HCT116 (cell line): ENCODE measurements around the gene SLC40A1. TPM values are rescaled to one million over a fixed set of nuclear protein-coding genes. Genes with fewer than 3 reads are reported as not detected.

Experiments used
- ATAC-seq: fragments of 200-7000 bp; cut with Tn5 transposase; 2 replicates; pipeline ENCODE4 v1.9.1; 2020; ENCODE audit warnings: mild to moderate bottlenecking, moderate library complexity
- BruUV-seq: library from RNA; stranded (reverse); fragments of 400-500 nt; replicated peaks from 2 replicates; lab custom pipeline; 2021; lab: Mats Ljungman, UMichigan
- CTCF ChIA-PET: fragments of 300-600 bp; sonication (Branson Sonifier 250); formaldehyde crosslinking; loops from one replicate; lab custom pipeline; 2021; ENCODE audit warnings: antibody characterized with exemption; lab: Charles Lee
- POLR2A ChIA-PET: fragments of 300-600, 350-600 bp; sonication (Branson Sonifier 250); formaldehyde crosslinking; loops from one replicate; lab custom pipeline; 2021; ENCODE audit warnings: antibody characterized with exemption; lab: Charles Lee
- RAD21 ChIA-PET, 2 experiments: fragments of 300-600 bp; sonication (Branson Sonifier 250); formaldehyde crosslinking; loops; one replicate each; lab custom pipeline; 2023; ENCODE audit warnings: low total read pairs in 2 of 2; ENCODE audit not compliant: uncharacterized antibody in 2 of 2, unreplicated experiment in 2 of 2, low non-redundant PET in 1 of 2; lab: Charles Lee
- DNase-seq: peaks from one replicate; pipeline ENCODE4 v3.0.0-alpha.2; 2010; ENCODE audit warnings: low read depth, low spot score
- H2AFZ ChIP-seq: fragments of 200-600 bp; shearing (Covaris generic), sonication (generic); 2 replicates; pipeline ENCODE4 v1.6.1; 2017; ENCODE audit warnings: low read depth, mixed run types, mixed read lengths, antibody characterized with exemption, low read length; ENCODE audit not compliant: poor library complexity, severe bottlenecking
- H3K27ac ChIP-seq: 2 replicates; pipeline ENCODE4 v1.5.1; 2012; ENCODE audit warnings: low read depth, low read length
- H3K27me3 ChIP-seq: fragments of 200-600 bp; sonication (generic); 2 replicates; pipeline ENCODE4 v1.6.1; 2016; ENCODE audit warnings: mixed run types, low read length, mixed read lengths; ENCODE audit not compliant: insufficient read depth
- H3K36me3 ChIP-seq, 2 experiments: fragments of 200-500 bp in 1 of 2; fragments of 200-600 bp in 1 of 2; sonication (Bioruptor generic) in 1 of 2; sonication (generic) in 1 of 2; 2 replicates each; pipeline versions ENCODE4 v1.5.1 to v1.6.1; 2014 to 2016; ENCODE audit warnings: low read length in 2 of 2, inconsistent platforms in 1 of 2, mixed read lengths in 1 of 2, mixed run types in 1 of 2; ENCODE audit not compliant: insufficient read depth in 2 of 2, control insufficient read depth in 1 of 2
- H3K4me1 ChIP-seq, 2 experiments: fragments of 200-600 bp in 1 of 2; sonication (generic) in 1 of 2; 2 replicates each; pipeline versions ENCODE4 v1.5.1 to v1.6.1; 2012 to 2017; ENCODE audit warnings: low read length in 2 of 2, inconsistent platforms in 1 of 2, mild to moderate bottlenecking in 1 of 2, mixed read lengths in 1 of 2, mixed run types in 1 of 2, moderate library complexity in 1 of 2; ENCODE audit not compliant: insufficient read depth in 2 of 2, control insufficient read depth in 1 of 2
- H3K4me2 ChIP-seq: fragments of 200-600 bp; sonication (generic); 2 replicates; pipeline ENCODE4 v1.6.1; 2017; ENCODE audit warnings: mixed run types, low read length, mixed read lengths
- H3K4me3 ChIP-seq, 2 experiments: fragments of 200-600 bp in 1 of 2; sonication (generic) in 1 of 2; replicated peaks in 1 of 2; 2 replicates each; pipeline ENCODE4 v1.5.1; 2011 to 2016; ENCODE audit warnings: low read length in 2 of 2, control low read depth in 1 of 2, low read depth in 1 of 2, mild to moderate bottlenecking in 1 of 2, mixed read lengths in 1 of 2, mixed run types in 1 of 2
- H3K79me2 ChIP-seq: fragments of 200-600 bp; sonication (generic); 2 replicates; pipeline ENCODE4 v1.6.1; 2017; ENCODE audit warnings: mild to moderate bottlenecking, mixed run types, low read length, moderate library complexity, mixed read lengths; ENCODE audit not compliant: insufficient read depth
- H3K9ac ChIP-seq: fragments of 200-600 bp; sonication (generic); 2 replicates; pipeline ENCODE4 v1.6.1; 2016; ENCODE audit warnings: low read length, mixed read lengths
- H3K9me2 ChIP-seq: fragments of 200-600 bp; sonication (generic), shearing (Covaris generic); 2 replicates; pipeline ENCODE4 v1.6.1; 2017; ENCODE audit warnings: mixed run types, mild to moderate bottlenecking, moderate library complexity; ENCODE audit not compliant: insufficient read depth
- H3K9me3 ChIP-seq, 2 experiments: fragments of 200-500 bp in 1 of 2; fragments of 200-600 bp in 1 of 2; sonication (Bioruptor generic) in 1 of 2; sonication (generic) in 1 of 2; 2 replicates each; pipeline ENCODE4 v1.6.1; 2014 to 2017; ENCODE audit warnings: low read length in 2 of 2, mixed read lengths in 2 of 2, inconsistent platforms in 1 of 2, low read depth in 1 of 2, mild to moderate bottlenecking in 1 of 2, mixed run types in 1 of 2, moderate library complexity in 1 of 2; ENCODE audit not compliant: control insufficient read depth in 1 of 2, insufficient read depth in 1 of 2
- H4K20me1 ChIP-seq: fragments of 200-600 bp; sonication (generic), shearing (Covaris generic); 2 replicates; pipeline ENCODE4 v1.6.1; 2017; ENCODE audit warnings: mixed run types, mild to moderate bottlenecking, moderate library complexity; ENCODE audit not compliant: insufficient read depth
- EGR1 ChIP-seq: IDR thresholded peaks from 2 replicates; pipeline ENCODE4 v1.6.1; 2012; ENCODE audit warnings: low read depth
- ELF1 ChIP-seq: IDR thresholded peaks from 2 replicates; pipeline ENCODE4 v1.6.1; 2012; ENCODE audit warnings: low read depth, borderline replicate concordance
- FOSL1 ChIP-seq: IDR thresholded peaks from 2 replicates; pipeline ENCODE4 v1.6.1; 2012; ENCODE audit warnings: low read depth
- RAD21 ChIP-seq: IDR thresholded peaks from 2 replicates; pipeline ENCODE4 v1.6.1; 2012; ENCODE audit warnings: low read depth, mild to moderate bottlenecking
- SRF ChIP-seq: IDR thresholded peaks from 2 replicates; pipeline ENCODE4 v1.6.1; 2012; ENCODE audit warnings: low read depth
- TCF7L2 ChIP-seq: IDR thresholded peaks from 2 replicates; pipeline ENCODE4 v1.7.0; 2011; ENCODE audit warnings: borderline replicate concordance, inconsistent platforms; ENCODE audit not compliant: insufficient read depth, insufficient read length; ENCODE audit errors: extremely low read depth
- YY1 ChIP-seq: IDR thresholded peaks from 2 replicates; pipeline ENCODE4 v1.6.1; 2011; ENCODE audit warnings: low read length, low read depth, moderate library complexity, mild to moderate bottlenecking; ENCODE audit not compliant: insufficient replicate concordance; ENCODE audit errors: extremely low read depth
- ZFX ChIP-seq: fragments of 450-650 bp; IDR thresholded peaks from 2 replicates; pipeline ENCODE4 v1.6.1; 2017
- ZNF274 ChIP-seq: fragments of 200-500 bp; sonication (Bioruptor generic); IDR thresholded peaks from 2 replicates; pipeline ENCODE4 v1.6.1; 2014; ENCODE audit warnings: mild to moderate bottlenecking, low read depth, low read length, inconsistent platforms
- intact Hi-C: fragments of 100-400 bp; cut with micrococcal nuclease; formaldehyde crosslinking; loops from 2 replicates; pipeline ENCODE4 v1.10.0; 2022
- total RNA-seq: library from RNA; stranded (reverse); gene quantifications from one replicate; pipeline ENCODE4 v1.2.1, GENCODE V29; 2021; ENCODE audit not compliant: unreplicated experiment
- TF ChIP-seq, protein P1 (sequence below), 3 experiments: fragments of 200-600 bp in 1 of 3; sonication (generic) in 1 of 3; IDR thresholded peaks in 2 of 3; conservative IDR thresholded peaks in 1 of 3; 2 replicates each; pipeline ENCODE4 v1.5.1; 2012 to 2017; ENCODE audit warnings: low read depth in 2 of 3, low read length in 2 of 3, antibody characterized with exemption in 1 of 3, borderline replicate concordance in 1 of 3, control low read depth in 1 of 3, mild to moderate bottlenecking in 1 of 3, mixed read lengths in 1 of 3, mixed run types in 1 of 3, moderate library complexity in 1 of 3; ENCODE audit not compliant: insufficient read depth in 1 of 3
- TF ChIP-seq, protein P2 (sequence below): IDR thresholded peaks from 2 replicates; pipeline ENCODE4 v1.6.1; 2012
- TF ChIP-seq, protein P3 (sequence below): IDR thresholded peaks from 2 replicates; pipeline ENCODE4 v1.6.1; 2012

SLC40A1 gene
- total RNA-seq, 1 experiment from 2014 or later, result 1.5 TPM

DNA sequence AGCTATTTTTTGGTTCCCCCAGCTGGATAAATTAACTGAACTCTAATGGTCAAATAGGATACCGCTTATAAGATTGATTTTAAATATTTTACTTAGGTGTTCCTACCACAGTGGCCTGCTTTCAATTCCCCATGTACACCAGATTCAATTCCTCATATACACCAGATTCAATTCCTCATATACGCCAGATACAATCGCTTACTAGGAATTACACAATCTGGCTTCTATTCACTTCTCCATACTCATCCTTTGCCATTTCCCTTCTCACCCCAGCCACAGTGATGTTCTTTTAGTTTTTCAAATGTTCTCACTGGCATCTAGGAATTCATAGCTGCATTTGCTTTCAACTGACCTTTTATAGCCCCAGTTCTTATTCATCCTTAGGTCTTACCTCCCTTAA lies 66.5 kb downstream of the SLC40A1 start:
- no peak for ATAC-seq
- BruUV-seq, result no TSS peak
- intact Hi-C loops, result no loop called here
- TF ChIP-seq, protein P1, sequence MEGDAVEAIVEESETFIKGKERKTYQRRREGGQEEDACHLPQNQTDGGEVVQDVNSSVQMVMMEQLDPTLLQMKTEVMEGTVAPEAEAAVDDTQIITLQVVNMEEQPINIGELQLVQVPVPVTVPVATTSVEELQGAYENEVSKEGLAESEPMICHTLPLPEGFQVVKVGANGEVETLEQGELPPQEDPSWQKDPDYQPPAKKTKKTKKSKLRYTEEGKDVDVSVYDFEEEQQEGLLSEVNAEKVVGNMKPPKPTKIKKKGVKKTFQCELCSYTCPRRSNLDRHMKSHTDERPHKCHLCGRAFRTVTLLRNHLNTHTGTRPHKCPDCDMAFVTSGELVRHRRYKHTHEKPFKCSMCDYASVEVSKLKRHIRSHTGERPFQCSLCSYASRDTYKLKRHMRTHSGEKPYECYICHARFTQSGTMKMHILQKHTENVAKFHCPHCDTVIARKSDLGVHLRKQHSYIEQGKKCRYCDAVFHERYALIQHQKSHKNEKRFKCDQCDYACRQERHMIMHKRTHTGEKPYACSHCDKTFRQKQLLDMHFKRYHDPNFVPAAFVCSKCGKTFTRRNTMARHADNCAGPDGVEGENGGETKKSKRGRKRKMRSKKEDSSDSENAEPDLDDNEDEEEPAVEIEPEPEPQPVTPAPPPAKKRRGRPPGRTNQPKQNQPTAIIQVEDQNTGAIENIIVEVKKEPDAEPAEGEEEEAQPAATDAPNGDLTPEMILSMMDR (IDR thresholded peaks at IDR 0.05 in 2 of 3, conservative IDR thresholded peaks at IDR 0.05 in 1 of 3; ENCODE audit: borderline replicate concordance in 1 of 3, insufficient read depth in 1 of 3, low read depth in 2 of 3, low read length in 2 of 3), result no peak
- no peak for TF ChIP-seq TCF7L2
- TF ChIP-seq YY1, result no peak
- TF ChIP-seq FOSL1, result no peak
- TF ChIP-seq ZFX, result no peak
- TF ChIP-seq ELF1, result no peak
- TF ChIP-seq RAD21, result no peak
- TF ChIP-seq, protein P2, sequence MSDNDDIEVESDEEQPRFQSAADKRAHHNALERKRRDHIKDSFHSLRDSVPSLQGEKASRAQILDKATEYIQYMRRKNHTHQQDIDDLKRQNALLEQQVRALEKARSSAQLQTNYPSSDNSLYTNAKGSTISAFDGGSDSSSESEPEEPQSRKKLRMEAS, result no peak
- no peak for TF ChIP-seq SRF
- no peak for TF ChIP-seq EGR1
- TF ChIP-seq, protein P3, sequence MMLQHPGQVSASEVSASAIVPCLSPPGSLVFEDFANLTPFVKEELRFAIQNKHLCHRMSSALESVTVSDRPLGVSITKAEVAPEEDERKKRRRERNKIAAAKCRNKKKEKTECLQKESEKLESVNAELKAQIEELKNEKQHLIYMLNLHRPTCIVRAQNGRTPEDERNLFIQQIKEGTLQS, result no peak
- TF ChIP-seq ZNF274, result no peak
- ChIA-PET POLR2A (no interaction called here), CTCF (no interaction called here), RAD21 (no interaction called here)
- Histone ChIP-seq H3K27me3 (no peaks in the 10 kb centered on the region), H4K20me1 (no peaks in the 10 kb centered on the region), H3K9me3 (no peaks in the 10 kb centered on the region), H3K4me3 (no peak overlapping the region), H3K4me2 (no peak overlapping the region), H3K4me1 (no peaks in the 10 kb centered on the region), H2AFZ (no peak overlapping the region), H3K79me2 (no peaks in the 10 kb centered on the region), H3K36me3 (no peaks in the 10 kb centered on the region), H3K9ac (no peak overlapping the region), H3K9me2 (no peaks in the 10 kb centered on the region), H3K27ac (no peak overlapping the region)
- no peak for DNase-seq
